GM12878 (cell line): ENCODE data around the gene ATP8B1. TPM values are rescaled to one million over a fixed set of nuclear protein-coding genes. Genes with fewer than 3 reads are reported as not detected.

Experiments used
- BCL11A ChIP-seq: IDR thresholded peaks from 2 replicates; pipeline ENCODE4 v1.6.1; 2011; ENCODE audit warnings: low read depth, low read length
- CBX3 ChIP-seq: fragments of 200-600 bp; sonication (generic); IDR thresholded peaks from 2 replicates; pipeline ENCODE4 v1.6.1; 2016; ENCODE audit warnings: low read depth, borderline replicate concordance
- FOXM1 ChIP-seq: IDR thresholded peaks from 2 replicates; pipeline ENCODE4 v1.6.1; 2012; ENCODE audit warnings: low read depth, mild to moderate bottlenecking, inconsistent platforms, low read length, moderate library complexity
- IKZF1 ChIP-seq: fragments of 450-650 bp; conservative IDR thresholded peaks from 2 replicates; pipeline ENCODE4 v1.6.1; 2017; ENCODE audit warnings: antibody characterized with exemption, mild to moderate bottlenecking
- MYC ChIP-seq: IDR thresholded peaks from 2 replicates; pipeline ENCODE4 v1.6.1; 2011; ENCODE audit warnings: mild to moderate bottlenecking, low read length, moderate library complexity, inconsistent platforms; ENCODE audit not compliant: insufficient read depth, insufficient replicate concordance, insufficient read length, severe bottlenecking
- PAX5 ChIP-seq: IDR thresholded peaks from 2 replicates; pipeline ENCODE4 v1.6.1; 2011; ENCODE audit warnings: low read depth, low read length, borderline replicate concordance
- RELA ChIP-seq: fragments of 450-650 bp; IDR thresholded peaks from 2 replicates; pipeline ENCODE4 v1.8.0; 2014; ENCODE audit warnings: borderline replicate concordance; ENCODE audit not compliant: partially characterized antibody
- ZNF207 ChIP-seq: fragments of 450-650 bp; IDR thresholded peaks from 2 replicates; pipeline ENCODE4 v1.6.1; 2014; ENCODE audit warnings: antibody characterized with exemption, mild to moderate bottlenecking, borderline replicate concordance
- polyA plus RNA-seq, 11 experiments: library from polyadenylated mRNA; depleted of rRNA in 4 of 11; unstranded in 6 of 11; stranded (reverse) in 5 of 11; fragments of >200 nt; fragmentation: Nextera tagmentation in 4 of 11; fragmentation: Illumina TruSeq in 1 of 11; extraction: Ambion mirVana in 4 of 11; extraction: Trizol in 1 of 11; gene quantifications; 1 replicate in 1 of 11; 2 replicates in 10 of 11; pipeline versions ENCODE4 v1.2.1 to v1.2.3, GENCODE V29; 2011 to 2016; ENCODE audit warnings: inconsistent platforms in 2 of 11, missing spikeins in 2 of 11, low read depth in 1 of 11
- total RNA-seq, 4 experiments: library from RNA; depleted of rRNA in 3 of 4; stranded (reverse); fragments of >200 nt in 3 of 4; fragmentation: Illumina TruSeq in 1 of 4; extraction: Trizol in 1 of 4; gene quantifications; 2 replicates each; pipeline versions ENCODE4 v1.2.1 to v1.2.3, GENCODE V29; 2013 to 2021
- TF ChIP-seq, protein P1 (sequence below): fragments of 450-650 bp; IDR thresholded peaks from 2 replicates; pipeline ENCODE4 v1.6.1; 2017; ENCODE audit warnings: borderline replicate concordance
- TF ChIP-seq, protein P2 (sequence below): fragments of 450-650 bp; IDR thresholded peaks from 2 replicates; pipeline ENCODE4 v1.6.1; 2017; ENCODE audit warnings: mild to moderate bottlenecking, moderate library complexity
- TF ChIP-seq, protein P3 (sequence below): fragments of 150-350 bp; IDR thresholded peaks from 2 replicates; pipeline ENCODE4 v1.6.1; 2016; ENCODE audit warnings: low read depth, low read length

The ATP8B1 gene
- total and polyA plus RNA-seq, 10 of the 15 experiments (the other 5 are each of a cell fraction or from before 2014, with no cell fraction given), result 0.03 to 0.37 (median 0.11) TPM

DNA sequence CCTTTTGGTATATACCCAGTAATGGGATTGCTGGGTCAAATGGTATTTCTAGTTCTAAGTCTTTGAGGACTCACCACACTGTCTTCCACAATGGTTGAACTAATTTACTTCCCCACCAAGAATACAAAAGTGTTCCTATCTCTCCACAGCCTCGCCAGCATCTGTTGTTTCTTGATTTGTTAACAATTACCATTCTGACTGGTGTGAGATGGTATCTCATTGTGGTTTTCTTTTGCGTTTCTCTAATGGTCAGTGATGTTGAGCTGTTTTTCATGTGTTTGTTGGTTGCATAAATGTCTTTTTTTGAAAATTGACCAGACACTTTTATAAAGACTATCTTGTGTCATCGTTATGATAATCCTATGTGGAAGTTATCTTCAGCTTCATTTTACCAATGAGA is 16.0 kb upstream of the ATP8B1 start (continued):
- TF ChIP-seq, protein P1, sequence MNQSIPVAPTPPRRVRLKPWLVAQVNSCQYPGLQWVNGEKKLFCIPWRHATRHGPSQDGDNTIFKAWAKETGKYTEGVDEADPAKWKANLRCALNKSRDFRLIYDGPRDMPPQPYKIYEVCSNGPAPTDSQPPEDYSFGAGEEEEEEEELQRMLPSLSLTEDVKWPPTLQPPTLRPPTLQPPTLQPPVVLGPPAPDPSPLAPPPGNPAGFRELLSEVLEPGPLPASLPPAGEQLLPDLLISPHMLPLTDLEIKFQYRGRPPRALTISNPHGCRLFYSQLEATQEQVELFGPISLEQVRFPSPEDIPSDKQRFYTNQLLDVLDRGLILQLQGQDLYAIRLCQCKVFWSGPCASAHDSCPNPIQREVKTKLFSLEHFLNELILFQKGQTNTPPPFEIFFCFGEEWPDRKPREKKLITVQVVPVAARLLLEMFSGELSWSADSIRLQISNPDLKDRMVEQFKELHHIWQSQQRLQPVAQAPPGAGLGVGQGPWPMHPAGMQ, result no peak
- TF ChIP-seq, protein P2, sequence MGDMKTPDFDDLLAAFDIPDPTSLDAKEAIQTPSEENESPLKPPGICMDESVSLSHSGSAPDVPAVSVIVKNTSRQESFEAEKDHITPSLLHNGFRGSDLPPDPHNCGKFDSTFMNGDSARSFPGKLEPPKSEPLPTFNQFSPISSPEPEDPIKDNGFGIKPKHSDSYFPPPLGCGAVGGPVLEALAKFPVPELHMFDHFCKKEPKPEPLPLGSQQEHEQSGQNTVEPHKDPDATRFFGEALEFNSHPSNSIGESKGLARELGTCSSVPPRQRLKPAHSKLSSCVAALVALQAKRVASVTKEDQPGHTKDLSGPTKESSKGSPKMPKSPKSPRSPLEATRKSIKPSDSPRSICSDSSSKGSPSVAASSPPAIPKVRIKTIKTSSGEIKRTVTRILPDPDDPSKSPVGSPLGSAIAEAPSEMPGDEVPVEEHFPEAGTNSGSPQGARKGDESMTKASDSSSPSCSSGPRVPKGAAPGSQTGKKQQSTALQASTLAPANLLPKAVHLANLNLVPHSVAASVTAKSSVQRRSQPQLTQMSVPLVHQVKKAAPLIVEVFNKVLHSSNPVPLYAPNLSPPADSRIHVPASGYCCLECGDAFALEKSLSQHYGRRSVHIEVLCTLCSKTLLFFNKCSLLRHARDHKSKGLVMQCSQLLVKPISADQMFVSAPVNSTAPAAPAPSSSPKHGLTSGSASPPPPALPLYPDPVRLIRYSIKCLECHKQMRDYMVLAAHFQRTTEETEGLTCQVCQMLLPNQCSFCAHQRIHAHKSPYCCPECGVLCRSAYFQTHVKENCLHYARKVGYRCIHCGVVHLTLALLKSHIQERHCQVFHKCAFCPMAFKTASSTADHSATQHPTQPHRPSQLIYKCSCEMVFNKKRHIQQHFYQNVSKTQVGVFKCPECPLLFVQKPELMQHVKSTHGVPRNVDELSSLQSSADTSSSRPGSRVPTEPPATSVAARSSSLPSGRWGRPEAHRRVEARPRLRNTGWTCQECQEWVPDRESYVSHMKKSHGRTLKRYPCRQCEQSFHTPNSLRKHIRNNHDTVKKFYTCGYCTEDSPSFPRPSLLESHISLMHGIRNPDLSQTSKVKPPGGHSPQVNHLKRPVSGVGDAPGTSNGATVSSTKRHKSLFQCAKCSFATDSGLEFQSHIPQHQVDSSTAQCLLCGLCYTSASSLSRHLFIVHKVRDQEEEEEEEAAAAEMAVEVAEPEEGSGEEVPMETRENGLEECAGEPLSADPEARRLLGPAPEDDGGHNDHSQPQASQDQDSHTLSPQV, result no peak
- TF ChIP-seq BCL11A (no peak), ZNF207 (no peak), FOXM1 (no peak), RELA (no peak), IKZF1 (no peak), PAX5 (no peak), CBX3 (no peak), MYC (no peak)
- TF ChIP-seq, protein P3, sequence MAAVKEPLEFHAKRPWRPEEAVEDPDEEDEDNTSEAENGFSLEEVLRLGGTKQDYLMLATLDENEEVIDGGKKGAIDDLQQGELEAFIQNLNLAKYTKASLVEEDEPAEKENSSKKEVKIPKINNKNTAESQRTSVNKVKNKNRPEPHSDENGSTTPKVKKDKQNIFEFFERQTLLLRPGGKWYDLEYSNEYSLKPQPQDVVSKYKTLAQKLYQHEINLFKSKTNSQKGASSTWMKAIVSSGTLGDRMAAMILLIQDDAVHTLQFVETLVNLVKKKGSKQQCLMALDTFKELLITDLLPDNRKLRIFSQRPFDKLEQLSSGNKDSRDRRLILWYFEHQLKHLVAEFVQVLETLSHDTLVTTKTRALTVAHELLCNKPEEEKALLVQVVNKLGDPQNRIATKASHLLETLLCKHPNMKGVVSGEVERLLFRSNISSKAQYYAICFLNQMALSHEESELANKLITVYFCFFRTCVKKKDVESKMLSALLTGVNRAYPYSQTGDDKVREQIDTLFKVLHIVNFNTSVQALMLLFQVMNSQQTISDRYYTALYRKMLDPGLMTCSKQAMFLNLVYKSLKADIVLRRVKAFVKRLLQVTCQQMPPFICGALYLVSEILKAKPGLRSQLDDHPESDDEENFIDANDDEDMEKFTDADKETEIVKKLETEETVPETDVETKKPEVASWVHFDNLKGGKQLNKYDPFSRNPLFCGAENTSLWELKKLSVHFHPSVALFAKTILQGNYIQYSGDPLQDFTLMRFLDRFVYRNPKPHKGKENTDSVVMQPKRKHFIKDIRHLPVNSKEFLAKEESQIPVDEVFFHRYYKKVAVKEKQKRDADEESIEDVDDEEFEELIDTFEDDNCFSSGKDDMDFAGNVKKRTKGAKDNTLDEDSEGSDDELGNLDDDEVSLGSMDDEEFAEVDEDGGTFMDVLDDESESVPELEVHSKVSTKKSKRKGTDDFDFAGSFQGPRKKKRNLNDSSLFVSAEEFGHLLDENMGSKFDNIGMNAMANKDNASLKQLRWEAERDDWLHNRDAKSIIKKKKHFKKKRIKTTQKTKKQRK, result no peak
